ENCODE results near the gene BMI1. TPM values are rescaled to one million over a fixed set of nuclear protein-coding genes. Genes with fewer than 3 reads are reported as not detected.
A peak's percentile ranks its signal among the peaks of the same experiment; 100 is the strongest.

BMI1 gene
- total and polyA plus RNA-seq, 2 donors (not counting 1 experiment from before 2014, with no cell fraction given) = 18.0 to 83.8 TPM

DNA sequence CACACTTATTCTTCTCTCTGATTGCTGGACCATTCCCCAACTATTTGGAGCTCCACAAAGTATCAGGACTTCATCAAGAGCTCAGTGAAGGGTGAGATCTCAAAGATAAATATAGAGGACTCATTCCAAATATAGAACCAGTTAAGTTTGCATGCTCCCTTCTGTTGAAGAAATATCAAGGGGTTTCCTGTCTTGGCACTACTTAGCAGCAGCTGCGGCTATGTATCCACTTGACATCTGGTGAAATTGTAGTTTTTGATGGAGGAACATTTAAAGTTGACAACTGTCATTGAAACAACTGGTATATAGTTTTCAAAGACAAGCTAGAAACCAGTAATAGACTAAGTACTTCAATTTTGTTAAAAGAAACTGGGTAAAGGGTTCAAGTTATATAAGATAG is 23.4 kb downstream of the BMI1 start:
- Histone ChIP-seq H2AFZ (ENCODE audit: insufficient read depth, low read depth, low read length, poor library complexity, severe bottlenecking) (no peak overlapping the region), H3K27me3 (replicated peaks in 1 of 4; ENCODE audit: control extremely low read depth in 1 of 4, control insufficient read depth in 3 of 4, insufficient read depth in 4 of 4, low read length in 3 of 4) (peaks cover 11 to 70% (median 57%) of the 10 kb centered on the region in 4 experiments), H4K20me1 (ENCODE audit: control insufficient read depth, insufficient read depth, low read length, poor library complexity, severe bottlenecking) (no peaks in the 10 kb centered on the region), H3K27ac (ENCODE audit: low read length in 2 of 2) (no peak overlapping the region), H3K4me2 (replicated peaks; ENCODE audit: low read depth, low read length, poor library complexity, severe bottlenecking) (no peak overlapping the region), H3K4me3 (ENCODE audit: control extremely low read depth in 1 of 5, extremely low read depth in 1 of 5, insufficient read depth in 1 of 5, low read depth in 2 of 5, low read length in 4 of 5) (no peak overlapping the region), H3K9me3 (ENCODE audit: control extremely low read depth in 1 of 3, control insufficient read depth in 2 of 3, insufficient read depth in 1 of 3, low read length in 2 of 3) (peaks cover 8 to 14% (median 11%) of the 10 kb centered on the region in 3 donors), H3K36me3 (replicated peaks in 1 of 2; ENCODE audit: control extremely low read depth in 1 of 2, control insufficient read depth in 1 of 2, extremely low read depth in 1 of 2, insufficient read depth in 2 of 2, low read length in 1 of 2) (no peaks in the 10 kb centered on the region), H3K79me2 (ENCODE audit: control insufficient read depth, insufficient read depth, low read length) (no peaks in the 10 kb centered on the region), H3K9ac (ENCODE audit: low read length) (no peak overlapping the region), H3K4me1 (ENCODE audit: control insufficient read depth in 2 of 2, insufficient read depth in 2 of 2, low read length in 2 of 2) (peaks cover 24 to 43% of the 10 kb centered on the region in 2 donors)
- CTCF ChIA-PET = interaction anchor here (0.9 to 1.9 kb wide), 6 partner anchors 23 to 847 kb away, joined by 3 to 6 read pairs (median 4); partner anchors contain the start of genes BMI1 and DNAJC1
- no peak overlapping the region for H3K4me3 Mint-ChIP-seq
- peaks cover 25% of the 10 kb centered on the region for H3K4me1 Mint-ChIP-seq
- WGBS (ENCODE audit: insufficient coverage) = 0% methylated on average over 1 of the region's 1 CpG
- ATAC-seq (ENCODE audit: low read depth) (no peak), DNase-seq (no peak)
- POLR2A ChIA-PET = interaction anchor here (0.7 to 1.8 kb wide), 3 partner anchors 11 to 341 kb away, joined by 3 to 6 read pairs (median 4); partner anchors contain the start of genes COMMD3 and DNAJC1
- H3K9me3 Mint-ChIP-seq (ENCODE audit: insufficient read depth) = peaks cover 2% of the 10 kb centered on the region
- TF ChIP-seq, protein P1, sequence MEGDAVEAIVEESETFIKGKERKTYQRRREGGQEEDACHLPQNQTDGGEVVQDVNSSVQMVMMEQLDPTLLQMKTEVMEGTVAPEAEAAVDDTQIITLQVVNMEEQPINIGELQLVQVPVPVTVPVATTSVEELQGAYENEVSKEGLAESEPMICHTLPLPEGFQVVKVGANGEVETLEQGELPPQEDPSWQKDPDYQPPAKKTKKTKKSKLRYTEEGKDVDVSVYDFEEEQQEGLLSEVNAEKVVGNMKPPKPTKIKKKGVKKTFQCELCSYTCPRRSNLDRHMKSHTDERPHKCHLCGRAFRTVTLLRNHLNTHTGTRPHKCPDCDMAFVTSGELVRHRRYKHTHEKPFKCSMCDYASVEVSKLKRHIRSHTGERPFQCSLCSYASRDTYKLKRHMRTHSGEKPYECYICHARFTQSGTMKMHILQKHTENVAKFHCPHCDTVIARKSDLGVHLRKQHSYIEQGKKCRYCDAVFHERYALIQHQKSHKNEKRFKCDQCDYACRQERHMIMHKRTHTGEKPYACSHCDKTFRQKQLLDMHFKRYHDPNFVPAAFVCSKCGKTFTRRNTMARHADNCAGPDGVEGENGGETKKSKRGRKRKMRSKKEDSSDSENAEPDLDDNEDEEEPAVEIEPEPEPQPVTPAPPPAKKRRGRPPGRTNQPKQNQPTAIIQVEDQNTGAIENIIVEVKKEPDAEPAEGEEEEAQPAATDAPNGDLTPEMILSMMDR (IDR thresholded peaks at IDR 0.05) = no peak
- TF ChIP-seq EZH2 (IDR thresholded peaks at IDR 0.05; ENCODE audit: borderline replicate concordance, insufficient read depth, low read depth, low read length, poor library complexity, severe bottlenecking) = no peak
- peak overlapping the region; percentile 26 for H3K27ac Mint-ChIP-seq
- intact Hi-C loops (cut with micrococcal nuclease) = loop anchor here (2.0 kb wide), 1 partner anchor 131 kb away; no protein-coding TSS in a partner anchor
- peaks cover 53% of the 10 kb centered on the region for H3K27me3 Mint-ChIP-seq

- Histone ChIP-seq H3K9me3 (ENCODE audit: control extremely low read depth in 1 of 3, control insufficient read depth in 2 of 3, insufficient read depth in 1 of 3, low read length in 2 of 3) (peaks cover 8 to 14% (median 11%) of the 10 kb centered on the region in 3 donors), H3K4me1 (ENCODE audit: control insufficient read depth in 2 of 2, insufficient read depth in 2 of 2, low read length in 2 of 2) (peaks cover 23 to 38% of the 10 kb centered on the region in 2 donors), H3K27ac (ENCODE audit: low read length in 2 of 2) (no peak overlapping the region), H3K9ac (ENCODE audit: low read length) (peak overlapping the region; percentile 9), H3K36me3 (replicated peaks in 1 of 2; ENCODE audit: control extremely low read depth in 1 of 2, control insufficient read depth in 1 of 2, extremely low read depth in 1 of 2, insufficient read depth in 2 of 2, low read length in 1 of 2) (no peaks in the 10 kb centered on the region), H3K4me3 (ENCODE audit: control extremely low read depth in 1 of 5, extremely low read depth in 1 of 5, insufficient read depth in 1 of 5, low read depth in 2 of 5, low read length in 4 of 5) (peak overlapping the region in 2 of 5 experiments; percentile 3 to 26), H3K4me2 (replicated peaks; ENCODE audit: low read depth, low read length, poor library complexity, severe bottlenecking) (peak overlapping the region; percentile 70), H2AFZ (ENCODE audit: insufficient read depth, low read depth, low read length, poor library complexity, severe bottlenecking) (peak overlapping the region; percentile 44), H4K20me1 (ENCODE audit: control insufficient read depth, insufficient read depth, low read length, poor library complexity, severe bottlenecking) (no peaks in the 10 kb centered on the region), H3K27me3 (replicated peaks in 1 of 4; ENCODE audit: control extremely low read depth in 1 of 4, control insufficient read depth in 3 of 4, insufficient read depth in 4 of 4, low read length in 3 of 4) (peaks cover 11 to 67% (median 53%) of the 10 kb centered on the region in 4 experiments), H3K79me2 (ENCODE audit: control insufficient read depth, insufficient read depth, low read length) (no peaks in the 10 kb centered on the region)
- CTCF ChIA-PET = interaction anchor here (0.9 to 1.9 kb wide), 3 partner anchors 82 to 826 kb away, joined by 3 to 5 read pairs (median 4); no protein-coding TSS in a partner anchor
- no peak for ATAC-seq (ENCODE audit: low read depth)
- WGBS (ENCODE audit: insufficient coverage) = 19% methylated on average over 26 of the region's 26 CpGs
- DNase-seq = no peak
- peaks cover 53% of the 10 kb centered on the region for H3K27me3 Mint-ChIP-seq
- POLR2A ChIA-PET = interaction anchor here (0.7 to 1.8 kb wide), 3 partner anchors 12 to 342 kb away, joined by 3 to 6 read pairs (median 4); partner anchors contain the start of genes COMMD3 and DNAJC1
- peak overlapping the region; percentile 63 for H3K4me3 Mint-ChIP-seq
- TF ChIP-seq EZH2 (IDR thresholded peaks at IDR 0.05; ENCODE audit: borderline replicate concordance, insufficient read depth, low read depth, low read length, poor library complexity, severe bottlenecking) = no peak
- TF ChIP-seq, protein P1 (IDR thresholded peaks at IDR 0.05) = no peak
- H3K4me1 Mint-ChIP-seq = peaks cover 25% of the 10 kb centered on the region
- intact Hi-C loops (cut with micrococcal nuclease) = loop anchor here (2.0 to 5.0 kb wide), 2 partner anchors 130 to 642 kb away; no protein-coding TSS in a partner anchor
- H3K9me3 Mint-ChIP-seq (ENCODE audit: insufficient read depth) = peaks cover 2% of the 10 kb centered on the region
- peak overlapping the region; percentile 71 for H3K27ac Mint-ChIP-seq
These were observed 23.9 kb downstream of the BMI1 start for GRCh38 chr10:22344781-22345300.

Data from B cell (primary cell).